Measurements from ENCODE around the gene MCCD1. TPM values are rescaled to one million over a fixed set of nuclear protein-coding genes. Genes with fewer than 3 reads are reported as not detected.
"Not testable (repeated sequence)": the region's sequence is repeated elsewhere in the genome, so short reads cannot be mapped to it uniquely, and the experiment has no call there.

MCCD1 gene
- total RNA-seq, 2 donors from 2014 or later, result not detected

DNA sequence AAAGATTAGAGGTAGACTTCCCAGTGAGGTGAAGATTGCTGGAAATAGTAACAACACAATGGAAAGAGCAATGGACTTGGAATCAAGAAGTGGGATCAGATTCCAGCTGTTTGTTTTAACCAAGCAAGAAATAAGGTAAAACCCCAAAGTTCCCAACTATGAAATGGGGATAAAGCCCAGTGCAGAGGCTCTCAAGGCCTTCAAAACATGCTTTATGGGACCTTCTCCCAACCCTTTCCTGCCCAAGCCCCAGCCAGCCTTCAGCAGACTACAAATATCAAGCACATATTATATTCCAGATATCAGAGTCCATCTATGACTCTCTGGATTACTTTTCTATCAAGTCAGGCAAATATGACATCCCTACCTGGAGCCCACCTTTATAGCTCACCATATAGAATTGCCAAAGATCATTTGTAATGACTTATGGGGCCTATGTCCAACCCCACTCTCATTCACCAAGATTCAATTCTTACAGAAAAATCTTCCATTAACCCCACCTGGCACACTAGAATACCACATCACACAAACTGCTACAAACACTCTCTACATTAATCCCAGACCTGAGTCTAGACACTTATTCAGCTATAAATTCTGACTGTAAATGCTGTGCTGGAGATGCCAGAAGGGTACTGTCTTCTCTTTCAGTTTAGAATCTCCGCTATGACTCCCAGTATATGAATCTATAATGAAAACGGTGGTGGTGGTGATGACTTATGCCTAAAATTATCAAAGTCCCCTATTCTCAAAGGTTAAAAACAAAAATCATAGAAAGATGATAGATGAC, 7.0 kb downstream of the MCCD1 start:
- DNase-seq (no peak), ATAC-seq (no peak)
- intact Hi-C loops (cut with DNase I), result no loop called here

- DNase-seq (no peak), ATAC-seq (no peak)
- intact Hi-C loops (cut with DNase I), result no loop called here
These were observed 10.1 kb downstream of the MCCD1 start for GRCh38 chr6:31538805-31539400.

GRCh38 chr6:31540640-31541039, 11.9 kb downstream of the MCCD1 start:
- no peak for DNase-seq
- intact Hi-C loops (cut with DNase I), result loop anchor here in 1 of 2 donors (5.0 kb wide), 1 partner anchor 43 kb away; the partner anchor contains the start of gene MICB
- no peak for ATAC-seq

DNA sequence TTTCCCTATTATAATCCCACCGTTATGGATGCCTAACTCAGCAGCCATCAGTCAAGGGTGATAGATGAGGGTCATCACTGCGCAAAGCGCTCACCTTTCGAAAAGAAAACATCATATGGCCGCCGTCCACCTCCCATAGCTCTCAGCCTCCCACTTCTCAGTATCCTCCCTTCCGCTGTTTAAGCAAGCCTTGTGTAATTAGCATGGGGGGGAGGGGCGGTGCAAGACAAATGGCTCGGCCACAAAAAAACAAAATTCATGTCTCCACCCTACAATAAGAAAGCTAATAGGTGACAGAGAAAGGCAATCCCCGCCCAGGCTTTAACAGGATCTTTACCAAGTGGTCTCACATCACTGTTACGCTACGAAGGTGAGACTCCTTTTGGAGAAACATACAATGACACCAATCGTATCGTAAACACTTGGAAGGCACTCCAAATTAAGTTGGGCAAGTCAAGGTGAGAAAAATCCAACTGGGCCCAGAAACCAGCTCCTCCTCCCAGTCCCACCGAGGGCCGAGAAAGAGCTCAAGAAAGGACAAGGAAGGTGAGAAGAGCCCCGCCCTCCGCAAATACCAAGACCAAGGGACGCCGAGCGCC, 12.4 kb downstream of the MCCD1 start:
- peak; percentile 65 for DNase-seq
- ATAC-seq, result peak; percentile 31 to 47
- intact Hi-C loops (cut with DNase I), result loop anchor here in 1 of 2 donors (5.0 kb wide), 1 partner anchor 44 kb away; the partner anchor contains the start of gene MICB

GRCh38 chr6:31541658-31542521, 13.1 kb downstream of the MCCD1 start, which contains the start of gene DDX39B:
Gene DDX39B (minus strand): TSS chr6:31542003. CDS start chr6:31540532, 1,471 bp downstream.
- ATAC-seq (peak; percentile 93 to 94), DNase-seq (peak; percentile 96)
- intact Hi-C loops (cut with DNase I), result loop anchor here in 1 of 2 donors (5.0 kb wide), 1 partner anchor 45 kb away; the partner anchor contains the start of gene MICB

DNA sequence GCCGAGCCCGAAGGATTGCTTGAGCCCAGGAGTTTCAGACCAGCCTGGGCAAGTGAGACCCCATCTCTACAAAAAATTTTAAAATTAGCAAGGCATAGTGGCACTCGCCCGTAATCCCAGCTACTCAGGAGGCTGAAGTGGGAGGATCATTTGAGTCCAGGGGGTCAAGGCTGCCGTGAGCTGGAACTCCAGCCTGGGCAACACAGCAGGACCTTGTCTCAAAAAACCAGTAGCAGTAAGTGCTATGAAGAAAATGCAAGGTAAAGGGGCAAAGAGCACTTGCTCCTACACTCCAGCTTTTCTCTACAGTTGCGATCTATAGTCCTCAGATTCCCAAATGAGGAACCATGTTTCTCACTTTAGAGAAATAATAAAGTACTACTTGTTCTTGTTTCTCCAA, 14.9 kb downstream of the MCCD1 start:
- ATAC-seq, result no peak
- DNase-seq, result no peak
- intact Hi-C loops (cut with DNase I), result loop anchor here in 1 of 2 donors (5.0 kb wide), 1 partner anchor 46 kb away; the partner anchor contains the start of gene MICB

DNA sequence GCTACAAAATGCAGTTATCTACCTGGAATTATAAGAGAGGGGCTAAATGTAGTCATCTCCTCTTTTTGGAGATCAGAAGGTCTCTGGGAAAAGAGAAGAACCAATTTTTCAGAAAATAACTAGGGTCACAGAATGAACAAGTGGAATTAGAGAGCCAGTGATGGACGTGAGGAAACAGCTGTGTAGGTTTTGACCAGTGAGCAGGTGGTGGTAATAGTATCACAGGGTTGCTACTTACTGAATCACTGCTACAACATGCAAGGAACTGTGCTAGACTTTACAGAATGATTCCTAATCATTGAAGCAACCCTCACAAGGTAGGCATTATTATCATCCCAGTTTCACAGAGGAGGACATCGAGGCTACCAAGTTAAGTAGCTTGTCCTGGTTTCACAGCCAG, 15.9 kb downstream of the MCCD1 start:
- intact Hi-C loops (cut with DNase I), result loop anchor here in 1 of 2 donors (5.0 kb wide), 2 partner anchors 38 to 47 kb away; partner anchors contain the start of genes LTB and MICB
- DNase-seq, result no peak
- no peak for ATAC-seq

- ATAC-seq, result no peak
- no peak for DNase-seq
- intact Hi-C loops (cut with DNase I), result loop anchor here in 1 of 2 donors (5.0 kb wide), 1 partner anchor 37 kb away; the partner anchor contains the start of gene LTB
These were observed 16.5 kb downstream of the MCCD1 start for GRCh38 chr6:31545291-31545690.

DNA sequence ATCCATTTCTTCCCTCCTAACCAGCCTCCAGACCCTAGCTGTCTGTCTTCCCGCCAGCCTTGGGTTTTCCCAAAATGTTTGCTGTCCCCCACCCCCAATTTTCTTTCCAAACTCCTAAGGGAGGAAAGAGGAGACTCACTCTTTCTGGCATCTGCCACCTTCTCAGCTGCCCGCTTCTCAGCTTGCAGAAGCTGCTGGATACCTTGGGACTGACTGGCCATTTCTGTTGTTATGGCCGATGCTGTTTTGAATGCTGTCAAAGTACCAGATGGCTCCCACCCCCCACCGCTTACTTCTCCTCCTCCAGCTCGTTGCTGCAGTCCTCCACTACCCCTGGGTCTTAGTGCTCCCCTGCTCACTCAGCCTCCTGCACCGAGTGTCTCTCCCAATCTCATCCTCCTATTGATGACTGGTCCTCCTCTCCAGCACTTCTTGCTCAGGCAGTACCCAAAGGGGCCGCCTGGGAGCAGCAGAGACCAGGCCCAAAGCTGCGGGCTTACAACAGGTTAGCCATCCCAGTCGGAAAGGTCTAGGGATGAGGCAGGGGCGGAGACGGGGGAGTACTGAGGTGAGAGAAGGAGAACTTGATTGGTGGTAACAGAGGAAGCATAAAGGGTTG, 17.7 kb downstream of the MCCD1 start, which contains the start of gene ATP6V1G2:
TSS of gene ATP6V1G2 (minus strand) at position 270 of the 619 bp plus-strand sequence. CDS start at position 221, 49 bp downstream.
- DNase-seq (peak; percentile 87), ATAC-seq (peak; percentile 70 to 83)
- intact Hi-C loops (cut with DNase I), result loop anchor here in 1 of 2 donors (1.0 to 5.0 kb wide), 2 partner anchors 36 to 52 kb away; partner anchors contain the start of gene LTB

DNA sequence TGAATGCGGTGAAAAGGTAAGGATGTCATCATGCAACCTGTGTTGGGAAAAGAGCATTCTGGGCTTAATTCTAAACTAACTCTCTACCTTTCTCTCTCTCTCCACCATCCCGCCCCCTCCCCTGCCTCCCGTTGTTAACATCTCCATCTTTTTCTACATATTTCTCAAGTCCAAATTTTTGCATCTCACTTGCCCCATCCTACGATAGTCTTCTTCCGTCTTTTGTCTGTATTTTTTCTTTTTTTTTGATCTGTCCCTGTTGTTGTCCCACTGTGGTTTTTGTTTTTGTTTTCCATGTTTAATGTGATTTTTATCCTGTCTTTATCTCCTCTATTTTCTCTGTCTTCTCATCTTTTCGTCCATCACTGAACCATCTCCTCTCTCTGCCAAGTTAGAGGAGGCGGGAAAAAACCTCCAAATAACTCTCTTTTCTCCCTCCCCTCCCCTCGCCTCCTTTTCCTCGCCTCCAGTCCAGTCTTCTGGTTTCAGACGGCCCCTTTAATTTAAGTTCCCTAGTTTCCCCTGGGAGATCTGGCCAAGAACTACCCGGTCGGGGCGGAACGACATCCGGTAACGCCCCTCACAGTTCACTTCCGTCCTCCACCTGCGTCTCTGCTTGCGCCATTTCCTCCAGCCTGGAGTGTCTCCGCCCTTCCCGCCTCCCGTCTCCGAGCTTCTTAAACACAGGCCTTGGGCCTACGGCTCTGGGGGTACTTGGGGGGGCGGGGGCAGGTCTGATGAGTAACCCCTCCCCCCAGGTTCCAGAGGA, 18.4 kb downstream of the MCCD1 start, which contains the start of gene NFKBIL1:
TSS of gene NFKBIL1 (plus strand) at position 651 of the 769 bp plus-strand sequence. CDS start at position 738, 87 bp downstream.
- ATAC-seq, result peak; percentile 97 to 98
- peak; percentile 97 for DNase-seq
- intact Hi-C loops (cut with DNase I), result loop anchor here in 1 of 2 donors (1.0 to 5.0 kb wide), 2 partner anchors 35 to 51 kb away; partner anchors contain the start of gene LTB

GRCh38 chr6:31547727-31548543, 19.2 kb downstream of the MCCD1 start:
- ATAC-seq (no peak), DNase-seq (peak; percentile 45)
- intact Hi-C loops (cut with DNase I), result loop anchor here in 1 of 2 donors (5.0 kb wide), 1 partner anchor 34 kb away; the partner anchor contains the start of gene LTB

GRCh38 chr6:31548544-31548873, 19.7 kb downstream of the MCCD1 start:
- intact Hi-C loops (cut with DNase I), result loop anchor here in 1 of 2 donors (5.0 kb wide), 1 partner anchor 34 kb away; the partner anchor contains the start of gene LTB
- no peak for ATAC-seq
- DNase-seq, result no peak

- intact Hi-C loops (cut with DNase I), result loop anchor here in 1 of 2 donors (5.0 kb wide), 1 partner anchor 46 kb away; no protein-coding TSS in a partner anchor
- DNase-seq, ATAC-seq: not testable (repeated sequence)
These were observed 22.6 kb downstream of the MCCD1 start for GRCh38 chr6:31551371-31551770.

- DNase-seq (no peak), ATAC-seq (no peak)
- intact Hi-C loops (cut with DNase I), result no loop called here
These were observed 27.5 kb downstream of the MCCD1 start for GRCh38 chr6:31556307-31556706.

DNA sequence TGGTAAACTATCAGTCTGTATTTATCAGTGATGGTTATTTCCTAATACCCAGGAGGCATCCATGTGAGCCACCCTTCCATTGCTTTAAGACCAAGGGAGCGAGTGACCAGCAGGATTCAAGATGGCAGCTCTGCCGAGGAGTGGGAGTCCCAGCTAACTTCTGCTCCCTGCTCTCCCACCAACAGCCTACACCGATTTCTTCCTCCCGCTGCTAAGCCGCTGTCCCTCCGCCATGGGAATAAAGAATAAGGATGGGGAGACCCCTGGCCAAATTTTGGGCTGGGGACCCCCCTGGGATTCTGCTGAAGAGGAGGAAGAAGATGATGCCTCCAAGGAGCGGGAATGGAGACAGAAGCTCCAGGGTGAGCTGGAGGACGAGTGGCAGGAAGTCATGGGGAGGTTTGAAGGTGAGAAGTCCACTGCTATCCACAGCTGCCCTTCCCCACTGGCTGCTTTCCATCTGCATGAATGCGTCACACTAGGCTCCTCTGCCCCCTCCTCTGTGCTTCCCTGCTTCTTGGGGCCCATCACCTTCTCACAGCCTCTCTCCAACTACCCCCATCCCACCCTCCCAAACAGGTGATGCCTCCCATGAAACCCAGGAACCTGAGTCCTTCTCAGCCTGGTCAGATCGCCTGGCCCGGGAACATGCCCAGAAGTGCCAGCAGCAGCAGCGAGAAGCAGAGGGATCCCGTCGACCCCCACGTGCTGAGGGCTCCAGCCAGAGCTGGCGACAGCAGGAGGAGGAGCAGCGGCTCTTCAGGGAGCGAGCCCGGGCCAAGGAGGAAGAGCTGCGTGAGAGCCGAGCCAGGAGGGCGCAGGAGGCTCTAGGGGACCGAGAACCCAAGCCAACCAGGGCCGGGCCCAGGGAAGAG, 28.9 kb downstream of the MCCD1 start:
- DNase-seq (no peak), ATAC-seq (no peak)
- intact Hi-C loops (cut with DNase I), result no loop called here

Data from left cardiac atrium (tissue), 4 donors.